GM12892 (cell line): ENCODE results near the gene TRPM3.

Source experiments
- POLR2A ChIP-seq: IDR thresholded peaks from 2 replicates; pipeline ENCODE4 v1.6.1; 2011; ENCODE audit warnings: low read depth, low read length, control low read depth
- TAF1 ChIP-seq: IDR thresholded peaks from 2 replicates; pipeline ENCODE4 v1.6.1; 2011; ENCODE audit warnings: low read depth, mild to moderate bottlenecking, control low read depth, low read length, borderline replicate concordance

- TF ChIP-seq POLR2A (no peak), TAF1 (no peak)
Observed at GRCh38 chr9:70529833-70530232, 591.6 kb downstream of the TRPM3 start.
